ENCODE data around the gene ROR2.

Gene ROR2

GRCh38 chr9:91734371-91734981, 215.6 kb downstream of the ROR2 start:
- ChIA-PET POLR2A (no interaction called here), CTCF (interaction anchor here (0.6 kb wide), 2 partner anchors 266 to 604 kb away, joined by 3 to 4 read pairs; no protein-coding TSS in a partner anchor)
- peak; percentile 81 for DNase-seq (ENCODE audit: extremely low spot score)
- TF ChIP-seq TARDBP (IDR thresholded peaks at IDR 0.05) (no peak), PKNOX1 (IDR thresholded peaks at IDR 0.05) (peak; percentile 97), SUZ12 (IDR thresholded peaks at IDR 0.05) (no peak)

GRCh38 chr9:91733006-91733624, 216.9 kb downstream of the ROR2 start:
- TF ChIP-seq NFRKB (IDR thresholded peaks at IDR 0.05): no peak
- no peak for TF ChIP-seq BHLHE40 (IDR thresholded peaks at IDR 0.05; ENCODE audit: borderline replicate concordance)
- TF ChIP-seq FOXK2 (IDR thresholded peaks at IDR 0.05): no peak
- TF ChIP-seq FOXA1 (IDR thresholded peaks at IDR 0.05): no peak
- no peak for TF ChIP-seq ZNF384 (IDR thresholded peaks at IDR 0.05)
- TF ChIP-seq L3MBTL2 (conservative IDR thresholded peaks at IDR 0.05): no peak
- TF ChIP-seq ELF4 (IDR thresholded peaks at IDR 0.05): no peak
- no peak for TF ChIP-seq PKNOX1 (IDR thresholded peaks at IDR 0.05)
- TF ChIP-seq CTBP1 (IDR thresholded peaks at IDR 0.05; ENCODE audit: borderline replicate concordance): no peak
- no peak for TF ChIP-seq FOXM1 (IDR thresholded peaks at IDR 0.05; ENCODE audit: borderline replicate concordance)
- no peak for TF ChIP-seq SP1 (IDR thresholded peaks at IDR 0.05)
- no peak for TF ChIP-seq TARDBP (IDR thresholded peaks at IDR 0.05)
- TF ChIP-seq ARNT (IDR thresholded peaks at IDR 0.05): no peak
- no peak for TF ChIP-seq SUZ12 (IDR thresholded peaks at IDR 0.05)
- no peak for TF ChIP-seq HDGF (IDR thresholded peaks at IDR 0.05; ENCODE audit: borderline replicate concordance)
- no peak for TF ChIP-seq LEF1 (IDR thresholded peaks at IDR 0.05; ENCODE audit: borderline replicate concordance)
- POLR2A ChIA-PET: no interaction called here
- DNase-seq (ENCODE audit: extremely low spot score): no peak
- CTCF ChIA-PET: no interaction called here

- no peak for DNase-seq (ENCODE audit: extremely low spot score)
- CTCF ChIA-PET: no interaction called here
These were observed 217.6 kb downstream of the ROR2 start for GRCh38 chr9:91732187-91733005.

GRCh38 chr9:91730806-91731205, 219.2 kb downstream of the ROR2 start:
- DNase-seq (ENCODE audit: extremely low spot score): no peak
- ChIA-PET POLR2A (no interaction called here), CTCF (no interaction called here)
- TF ChIP-seq LEF1 (IDR thresholded peaks at IDR 0.05; ENCODE audit: borderline replicate concordance) (no peak), SP1 (IDR thresholded peaks at IDR 0.05) (no peak), HDGF (IDR thresholded peaks at IDR 0.05; ENCODE audit: borderline replicate concordance) (no peak), CTBP1 (IDR thresholded peaks at IDR 0.05; ENCODE audit: borderline replicate concordance) (no peak), PKNOX1 (IDR thresholded peaks at IDR 0.05) (no peak), TARDBP (IDR thresholded peaks at IDR 0.05) (no peak), FOXA1 (IDR thresholded peaks at IDR 0.05) (no peak), FOXM1 (IDR thresholded peaks at IDR 0.05; ENCODE audit: borderline replicate concordance) (no peak), NFRKB (IDR thresholded peaks at IDR 0.05) (no peak), SUZ12 (IDR thresholded peaks at IDR 0.05) (no peak), L3MBTL2 (conservative IDR thresholded peaks at IDR 0.05) (no peak)

More at GRCh38 chr9:91732187-91733005, 217.6 kb downstream of the ROR2 start:
- POLR2A ChIA-PET: no interaction called here
- TF ChIP-seq FOXM1 (IDR thresholded peaks at IDR 0.05; ENCODE audit: borderline replicate concordance): no peak
- TF ChIP-seq ZNF384 (IDR thresholded peaks at IDR 0.05): no peak
- no peak for TF ChIP-seq CTBP1 (IDR thresholded peaks at IDR 0.05; ENCODE audit: borderline replicate concordance)
- TF ChIP-seq SP1 (IDR thresholded peaks at IDR 0.05): no peak
- no peak for TF ChIP-seq SUZ12 (IDR thresholded peaks at IDR 0.05)
- TF ChIP-seq L3MBTL2 (conservative IDR thresholded peaks at IDR 0.05): no peak
- TF ChIP-seq LEF1 (IDR thresholded peaks at IDR 0.05; ENCODE audit: borderline replicate concordance): no peak
- TF ChIP-seq FOXA1 (IDR thresholded peaks at IDR 0.05): no peak

GRCh38 chr9:91729558-91729842, 220.5 kb downstream of the ROR2 start:
- ChIA-PET CTCF (no interaction called here), POLR2A (no interaction called here)
- TF ChIP-seq LEF1 (IDR thresholded peaks at IDR 0.05; ENCODE audit: borderline replicate concordance) (no peak), FOXA1 (IDR thresholded peaks at IDR 0.05) (no peak), FOXK2 (IDR thresholded peaks at IDR 0.05) (no peak), SP1 (IDR thresholded peaks at IDR 0.05) (no peak), TARDBP (IDR thresholded peaks at IDR 0.05) (no peak), CTBP1 (IDR thresholded peaks at IDR 0.05; ENCODE audit: borderline replicate concordance) (no peak), PKNOX1 (IDR thresholded peaks at IDR 0.05) (no peak)
- no peak for DNase-seq (ENCODE audit: extremely low spot score)

All from HEK293T (cell line).